HEK293T (cell line): Measurements from ENCODE around the gene KASH5.
"Not testable (repeated sequence)": the region's sequence is repeated elsewhere in the genome, so short reads cannot be mapped to it uniquely, and the experiment has no call there.

ENCODE experiments used
- CTCF ChIA-PET: fragments of 350-600 bp; formaldehyde crosslinking; extraction: SDS; loops from one replicate; lab custom pipeline; 2021; ENCODE audit warnings: antibody characterized with exemption, inconsistent platforms; lab: Yijun Ruan, JAX
- POLR2A ChIA-PET: fragments of 350-600 bp; formaldehyde crosslinking; extraction: SDS; loops from one replicate; lab custom pipeline; 2020; ENCODE audit warnings: antibody characterized with exemption, inconsistent platforms; lab: Yijun Ruan, JAX
- DNase-seq: peaks from one replicate; pipeline ENCODE4 v3.0.0; 2012; ENCODE audit warnings: mixed read lengths; ENCODE audit errors: extremely low spot score
- ARNT ChIP-seq: fragments of 450-650 bp; IDR thresholded peaks from 2 replicates; pipeline ENCODE4 v1.6.1; 2017; ENCODE audit warnings: mild to moderate bottlenecking
- BHLHE40 ChIP-seq: fragments of 450-650 bp; IDR thresholded peaks from 2 replicates; pipeline ENCODE4 v1.6.1; 2016; ENCODE audit warnings: mild to moderate bottlenecking, moderate library complexity, borderline replicate concordance
- CTBP1 ChIP-seq: fragments of 450-650 bp; IDR thresholded peaks from 2 replicates; pipeline ENCODE4 v1.6.1; 2016; ENCODE audit warnings: borderline replicate concordance
- ELF4 ChIP-seq: fragments of 450-650 bp; IDR thresholded peaks from 2 replicates; pipeline ENCODE4 v1.6.1; 2017; ENCODE audit warnings: antibody characterized with exemption
- FOXA1 ChIP-seq: fragments of 450-650 bp; IDR thresholded peaks from 2 replicates; pipeline ENCODE4 v1.6.1; 2016; ENCODE audit warnings: mild to moderate bottlenecking
- FOXK2 ChIP-seq: fragments of 450-650 bp; IDR thresholded peaks from 2 replicates; pipeline ENCODE4 v1.6.1; 2016; ENCODE audit warnings: mild to moderate bottlenecking
- FOXM1 ChIP-seq: fragments of 450-650 bp; IDR thresholded peaks from 2 replicates; pipeline ENCODE4 v1.6.1; 2017; ENCODE audit warnings: mild to moderate bottlenecking, borderline replicate concordance
- HDGF ChIP-seq: fragments of 450-650 bp; IDR thresholded peaks from 2 replicates; pipeline ENCODE4 v1.6.1; 2017; ENCODE audit warnings: antibody characterized with exemption, borderline replicate concordance
- L3MBTL2 ChIP-seq: fragments of 450-650 bp; conservative IDR thresholded peaks from 2 replicates; pipeline ENCODE4 v1.6.1; 2016; ENCODE audit warnings: mild to moderate bottlenecking
- LEF1 ChIP-seq: fragments of 450-650 bp; IDR thresholded peaks from 2 replicates; pipeline ENCODE4 v1.6.1; 2017; ENCODE audit warnings: mild to moderate bottlenecking, borderline replicate concordance
- NFRKB ChIP-seq: fragments of 450-650 bp; IDR thresholded peaks from 2 replicates; pipeline ENCODE4 v1.6.1; 2016; ENCODE audit warnings: mild to moderate bottlenecking, moderate library complexity
- SP1 ChIP-seq: fragments of 450-650 bp; IDR thresholded peaks from 2 replicates; pipeline ENCODE4 v1.6.1; 2017
- SUZ12 ChIP-seq: fragments of 450-650 bp; IDR thresholded peaks from 2 replicates; pipeline ENCODE4 v1.6.1; 2016; ENCODE audit warnings: mild to moderate bottlenecking
- TARDBP ChIP-seq: fragments of 450-650 bp; IDR thresholded peaks from 2 replicates; pipeline ENCODE4 v1.6.1; 2016
- ZNF384 ChIP-seq: fragments of 450-650 bp; IDR thresholded peaks from 2 replicates; pipeline ENCODE4 v1.6.1; 2016
- TF ChIP-seq, protein P1 (sequence below): fragments of 450-650 bp; IDR thresholded peaks from 2 replicates; pipeline ENCODE4 v1.6.1; 2016

KASH5 gene

DNA sequence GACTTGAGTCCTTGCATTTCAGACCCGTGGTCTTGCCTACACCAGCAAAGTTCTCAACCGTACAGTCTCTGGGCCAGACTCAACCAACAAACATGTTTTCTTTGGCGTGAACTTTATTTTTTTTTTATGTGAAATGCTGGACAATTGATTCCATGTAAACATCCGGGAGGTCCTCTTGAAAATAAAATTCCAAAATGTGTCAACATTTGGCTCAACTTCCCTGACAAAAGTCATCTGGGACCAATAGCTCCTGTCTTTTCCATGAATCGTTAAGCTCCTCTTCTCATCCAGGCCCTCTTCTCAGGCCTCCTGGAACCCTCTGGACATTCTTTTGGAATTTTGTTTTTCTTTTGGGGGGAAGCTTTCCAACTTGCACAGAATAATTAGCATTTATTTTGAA is 67.7 kb downstream of the KASH5 start:
- CTCF ChIA-PET: no interaction called here

DNA sequence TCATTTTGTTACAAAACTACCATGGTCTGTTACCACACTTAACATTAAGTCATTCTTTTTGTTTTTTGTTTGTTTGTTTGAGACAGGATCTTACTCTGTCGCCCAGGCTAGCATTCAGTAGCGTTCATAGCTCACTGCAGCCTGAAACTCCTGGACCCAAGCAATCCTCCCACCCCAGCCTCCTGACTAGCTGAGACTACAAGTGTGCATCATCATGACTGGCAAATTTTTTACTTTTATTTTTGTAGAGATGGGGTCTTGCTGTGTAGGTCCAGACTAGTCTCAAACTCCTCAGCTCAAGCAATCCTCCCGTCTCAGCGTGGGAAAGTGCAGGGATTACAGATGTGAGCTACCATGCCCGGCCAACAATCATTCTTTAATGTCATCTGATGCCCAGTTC is 68.3 kb downstream of the KASH5 start:
- no peak for DNase-seq
- no peak for TF ChIP-seq SUZ12
- TF ChIP-seq ZNF384: no peak
- no peak for TF ChIP-seq FOXM1
- TF ChIP-seq TARDBP: no peak
- ChIA-PET CTCF (no interaction called here), POLR2A (interaction anchor here (1.3 to 2.3 kb wide), 2 partner anchors 12 to 39 kb away, joined by 3 to 4 read pairs; no protein-coding TSS in a partner anchor)

More for the DNA sequence above, 67.7 kb downstream of the KASH5 start:
- no peak for DNase-seq
- POLR2A ChIA-PET: interaction anchor here (1.3 to 2.3 kb wide), 2 partner anchors 13 to 40 kb away, joined by 3 to 4 read pairs; no protein-coding TSS in a partner anchor
- TF ChIP-seq ARNT (no peak), ELF4 (no peak), HDGF (no peak), LEF1 (no peak), L3MBTL2 (no peak), FOXM1 (no peak), NFRKB (no peak), ZNF384 (no peak), SUZ12 (no peak)

DNA sequence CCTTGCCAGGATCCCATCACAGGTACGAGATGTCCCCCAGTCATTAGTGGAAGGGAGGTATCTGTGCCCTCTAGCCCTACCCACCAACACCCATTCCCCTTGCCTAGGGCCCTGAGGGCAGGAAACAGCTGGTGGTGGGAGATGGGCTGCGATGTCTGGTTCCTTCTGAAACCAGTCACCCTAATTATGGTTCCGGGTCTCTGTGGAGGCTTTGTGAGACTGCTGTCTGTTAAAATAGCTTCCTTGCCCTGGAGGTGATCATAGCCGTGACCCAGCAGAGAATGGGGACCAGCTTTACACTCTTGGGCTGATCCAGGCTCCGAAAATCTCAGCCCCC is 70.5 kb downstream of the KASH5 start:
- ChIA-PET CTCF (no interaction called here), POLR2A (interaction anchor here (1.0 kb wide), 1 partner anchor 18 kb away, joined by 4 read pairs; no protein-coding TSS in a partner anchor)
- DNase-seq: no peak
- TF ChIP-seq FOXA1 (no peak), L3MBTL2 (no peak), ZNF384 (no peak), BHLHE40 (no peak), LEF1 (no peak), NFRKB (no peak), ELF4 (no peak), HDGF (no peak), FOXK2 (no peak), ARNT (no peak)
- TF ChIP-seq, protein P1, sequence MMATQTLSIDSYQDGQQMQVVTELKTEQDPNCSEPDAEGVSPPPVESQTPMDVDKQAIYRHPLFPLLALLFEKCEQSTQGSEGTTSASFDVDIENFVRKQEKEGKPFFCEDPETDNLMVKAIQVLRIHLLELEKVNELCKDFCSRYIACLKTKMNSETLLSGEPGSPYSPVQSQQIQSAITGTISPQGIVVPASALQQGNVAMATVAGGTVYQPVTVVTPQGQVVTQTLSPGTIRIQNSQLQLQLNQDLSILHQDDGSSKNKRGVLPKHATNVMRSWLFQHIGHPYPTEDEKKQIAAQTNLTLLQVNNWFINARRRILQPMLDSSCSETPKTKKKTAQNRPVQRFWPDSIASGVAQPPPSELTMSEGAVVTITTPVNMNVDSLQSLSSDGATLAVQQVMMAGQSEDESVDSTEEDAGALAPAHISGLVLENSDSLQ: no peak

DNA sequence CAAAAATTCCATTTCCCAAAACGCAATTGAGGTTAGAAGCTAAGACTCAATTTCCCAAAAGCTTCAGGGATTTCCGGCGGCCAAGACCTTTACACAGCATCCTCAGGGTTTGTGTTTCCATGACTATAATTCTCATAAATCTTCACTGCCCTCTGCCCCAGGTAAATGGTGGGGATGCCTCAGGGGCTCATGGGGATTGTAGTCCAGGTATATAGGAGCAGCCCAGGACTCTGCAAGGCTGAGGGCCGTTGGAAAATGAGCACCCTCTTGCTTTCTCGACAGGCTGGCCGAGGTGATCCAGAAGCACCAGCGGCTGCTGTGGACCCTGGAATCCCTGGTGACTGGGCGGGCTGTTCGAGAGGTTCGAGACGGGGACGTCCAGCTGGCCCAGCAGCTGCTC is 71.3 kb downstream of the KASH5 start:
- DNase-seq: no peak
- TF ChIP-seq LEF1: no peak
- no peak for TF ChIP-seq ARNT
- no peak for TF ChIP-seq FOXK2
- TF ChIP-seq CTBP1: no peak
- no peak for TF ChIP-seq NFRKB
- no peak for TF ChIP-seq FOXA1
- no peak for TF ChIP-seq L3MBTL2
- TF ChIP-seq HDGF: no peak
- no peak for TF ChIP-seq SUZ12
- ChIA-PET CTCF (no interaction called here), POLR2A (interaction anchor here (1.0 kb wide), 1 partner anchor 7 kb away, joined by 4 read pairs; no protein-coding TSS in a partner anchor)

DNA sequence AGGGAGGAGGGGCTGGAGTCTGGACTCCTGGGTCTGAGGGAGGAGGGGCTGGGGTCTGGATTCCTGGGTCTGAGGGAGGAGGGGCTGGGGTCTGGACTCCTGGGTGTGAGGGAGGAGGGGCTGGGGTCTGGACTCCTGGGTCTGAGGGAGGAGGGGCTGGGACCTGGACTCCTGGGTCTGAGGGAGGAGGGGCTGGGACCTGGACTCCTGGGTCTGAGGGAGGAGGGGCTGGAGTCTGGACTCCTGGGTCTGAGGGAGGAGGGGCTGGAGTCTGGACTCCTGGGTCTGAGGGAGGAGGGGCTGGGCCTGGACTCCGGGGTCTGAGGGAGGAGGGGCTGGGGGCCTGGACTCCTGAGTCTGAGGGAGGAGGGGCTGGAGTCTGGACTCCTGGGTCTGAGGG is 73.1 kb downstream of the KASH5 start:
- CTCF ChIA-PET, DNase-seq: not testable (repeated sequence)
- POLR2A ChIA-PET: interaction anchor here (0.8 kb wide), 1 partner anchor 8 kb away, joined by 4 read pairs; the partner anchor contains the start of gene ALDH16A1

DNA sequence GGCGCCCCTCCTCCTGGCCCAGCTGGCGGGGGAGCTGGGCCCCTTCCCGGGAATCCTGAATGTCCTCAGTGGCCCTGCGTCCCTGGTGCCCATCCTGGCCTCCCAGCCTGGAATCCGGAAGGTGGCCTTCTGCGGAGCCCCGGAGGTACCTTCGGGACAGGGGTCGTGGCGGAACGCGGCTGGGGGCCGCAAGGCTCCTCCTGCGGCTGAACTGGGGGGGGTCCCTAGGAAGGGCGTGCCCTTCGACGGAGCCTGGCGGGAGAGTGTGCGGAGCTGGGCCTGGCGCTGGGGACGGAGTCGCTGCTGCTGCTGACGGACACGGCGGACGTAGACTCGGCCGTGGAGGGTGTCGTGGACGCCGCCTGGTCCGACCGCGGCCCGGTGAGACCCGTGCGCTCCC is 73.6 kb downstream of the KASH5 start:
- POLR2A ChIA-PET: interaction anchor here (0.8 kb wide), 1 partner anchor 8 kb away, joined by 4 read pairs; the partner anchor contains the start of gene ALDH16A1
- DNase-seq: no peak
- CTCF ChIA-PET: no interaction called here
- TF ChIP-seq SP1 (no peak), LEF1 (no peak), FOXK2 (no peak)
- TF ChIP-seq, protein P1: no peak

DNA sequence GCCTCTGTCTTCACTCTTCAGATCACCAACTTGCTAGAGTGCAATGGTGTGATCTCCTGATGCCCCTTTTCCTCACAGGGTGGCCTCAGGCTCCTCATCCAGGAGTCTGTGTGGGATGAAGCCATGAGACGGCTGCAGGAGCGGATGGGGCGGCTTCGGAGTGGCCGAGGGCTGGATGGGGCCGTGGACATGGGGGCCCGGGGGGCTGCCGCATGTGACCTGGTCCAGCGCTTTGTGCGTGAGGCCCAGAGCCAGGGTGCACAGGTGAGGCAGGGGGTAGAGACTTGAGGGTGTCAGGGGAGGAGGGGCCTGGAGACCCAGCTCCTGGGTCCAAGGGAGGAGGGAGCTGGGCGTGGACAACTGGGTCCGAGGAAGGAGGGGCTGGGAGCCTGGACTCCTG is 74.4 kb downstream of the KASH5 start:
- ChIA-PET CTCF (no interaction called here), POLR2A (no interaction called here)
- no peak for TF ChIP-seq HDGF
- no peak for TF ChIP-seq FOXK2
- no peak for TF ChIP-seq FOXM1
- TF ChIP-seq FOXA1: no peak
- TF ChIP-seq LEF1: no peak
- TF ChIP-seq NFRKB: no peak
- TF ChIP-seq, protein P1: no peak
- TF ChIP-seq ZNF384: no peak
- TF ChIP-seq SUZ12: no peak
- no peak for TF ChIP-seq CTBP1
- DNase-seq: no peak
